ENCODE measurements around the gene RAB11A.

Gene RAB11A

DNA sequence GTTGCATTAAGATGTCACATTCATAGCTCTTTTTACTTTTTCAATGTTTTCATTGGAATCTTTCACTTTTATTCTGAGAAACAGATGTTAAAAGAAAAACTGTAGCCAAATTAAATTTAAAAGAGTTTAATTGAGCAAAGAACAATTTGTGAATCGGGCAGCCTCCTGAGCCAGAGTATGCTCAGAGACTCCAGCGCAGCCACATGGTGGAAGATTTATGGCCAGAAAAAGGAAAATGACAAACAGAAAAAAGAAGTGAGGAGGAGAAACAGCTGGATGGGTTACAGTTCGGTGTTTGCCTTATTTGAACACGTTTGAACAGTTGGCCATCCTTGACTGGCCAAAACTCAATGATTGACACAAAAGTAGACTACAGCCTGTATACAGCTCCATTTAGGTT lies 33.8 kb upstream of the RAB11A start:
- no peak overlapping the region for H3K4me3 ChIP-seq (ENCODE audit: control insufficient read depth, low read depth, low read length)
- no peak for DNase-seq (ENCODE audit: low read depth)
- TF ChIP-seq, protein P1, sequence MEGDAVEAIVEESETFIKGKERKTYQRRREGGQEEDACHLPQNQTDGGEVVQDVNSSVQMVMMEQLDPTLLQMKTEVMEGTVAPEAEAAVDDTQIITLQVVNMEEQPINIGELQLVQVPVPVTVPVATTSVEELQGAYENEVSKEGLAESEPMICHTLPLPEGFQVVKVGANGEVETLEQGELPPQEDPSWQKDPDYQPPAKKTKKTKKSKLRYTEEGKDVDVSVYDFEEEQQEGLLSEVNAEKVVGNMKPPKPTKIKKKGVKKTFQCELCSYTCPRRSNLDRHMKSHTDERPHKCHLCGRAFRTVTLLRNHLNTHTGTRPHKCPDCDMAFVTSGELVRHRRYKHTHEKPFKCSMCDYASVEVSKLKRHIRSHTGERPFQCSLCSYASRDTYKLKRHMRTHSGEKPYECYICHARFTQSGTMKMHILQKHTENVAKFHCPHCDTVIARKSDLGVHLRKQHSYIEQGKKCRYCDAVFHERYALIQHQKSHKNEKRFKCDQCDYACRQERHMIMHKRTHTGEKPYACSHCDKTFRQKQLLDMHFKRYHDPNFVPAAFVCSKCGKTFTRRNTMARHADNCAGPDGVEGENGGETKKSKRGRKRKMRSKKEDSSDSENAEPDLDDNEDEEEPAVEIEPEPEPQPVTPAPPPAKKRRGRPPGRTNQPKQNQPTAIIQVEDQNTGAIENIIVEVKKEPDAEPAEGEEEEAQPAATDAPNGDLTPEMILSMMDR (IDR thresholded peaks at IDR 0.05; ENCODE audit: control insufficient read depth, insufficient read depth, low read depth, low read length, missing control alignments) = no peak

DNA sequence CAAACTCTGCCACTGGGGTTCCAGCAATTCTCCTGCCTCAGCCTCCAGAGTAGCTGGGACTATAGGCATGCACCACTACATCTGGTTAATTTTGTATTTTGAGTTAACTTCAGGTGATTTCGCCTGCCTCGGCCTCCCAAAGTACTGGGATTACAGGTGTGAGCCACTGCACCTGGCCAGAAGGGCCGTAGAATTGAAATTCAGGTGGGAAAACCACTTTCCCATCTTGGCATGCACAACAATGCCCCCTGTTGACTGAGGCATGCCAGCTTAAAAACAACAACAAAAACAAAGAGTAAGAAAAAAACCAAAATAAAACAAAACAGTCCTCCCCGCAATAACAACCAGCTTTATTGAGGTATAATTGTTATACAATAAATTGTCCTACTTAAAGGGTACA lies 32.6 kb upstream of the RAB11A start:
- TF ChIP-seq, protein P1 (IDR thresholded peaks at IDR 0.05; ENCODE audit: control insufficient read depth, insufficient read depth, low read depth, low read length, missing control alignments) = no peak
- no peak for DNase-seq (ENCODE audit: low read depth)
- H3K4me3 ChIP-seq (ENCODE audit: control insufficient read depth, low read depth, low read length) = no peak overlapping the region

DNA sequence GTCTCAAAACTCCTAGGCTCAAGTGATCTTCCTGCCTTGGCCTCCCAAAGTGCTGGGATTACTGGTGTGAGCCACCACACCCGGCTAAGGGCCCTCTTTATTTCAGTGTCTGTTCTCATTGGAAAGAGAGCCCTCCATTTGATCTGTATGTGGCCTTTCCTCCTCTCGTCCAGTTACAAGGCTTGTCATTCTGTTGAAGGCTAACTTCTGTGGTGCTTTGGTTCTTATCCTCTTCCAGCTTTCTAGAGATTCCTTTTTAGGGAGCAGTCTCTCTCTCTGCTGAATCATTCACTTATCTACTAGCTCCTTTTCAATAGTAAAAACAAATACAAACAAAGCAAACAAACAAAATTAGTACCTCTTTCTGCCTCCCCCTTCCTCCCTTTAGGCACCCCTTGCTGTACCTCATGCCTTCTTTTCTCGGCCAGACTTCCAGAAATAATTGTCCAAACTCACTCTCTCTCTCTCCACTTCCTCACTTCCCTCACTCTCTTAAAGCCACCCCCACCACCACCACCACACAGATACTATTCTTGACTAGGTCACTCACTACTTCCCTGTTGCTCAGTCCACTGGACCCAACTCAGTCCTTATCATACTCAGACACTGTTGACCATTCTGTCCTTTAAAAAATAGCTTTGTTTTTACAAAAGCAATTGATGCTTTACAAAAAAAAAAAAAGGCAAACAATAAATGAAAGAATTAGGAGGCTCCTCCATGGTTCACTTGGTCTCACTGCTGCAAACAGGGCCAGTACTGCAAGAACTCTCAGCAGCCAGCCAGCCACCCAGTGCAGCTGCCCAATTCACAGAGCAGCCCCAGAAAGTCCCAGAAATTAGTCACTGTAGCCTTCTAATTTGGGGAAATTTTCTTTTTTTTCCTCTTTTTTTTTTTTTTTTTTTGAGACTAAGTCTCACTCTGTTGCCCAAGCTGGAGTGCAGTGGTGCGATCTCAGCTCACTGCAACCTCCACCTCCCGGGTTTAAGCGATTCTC lies 31.7 kb upstream of the RAB11A start:
- no peak overlapping the region for H3K4me3 ChIP-seq (ENCODE audit: control insufficient read depth, low read depth, low read length)
- DNase-seq (ENCODE audit: low read depth) = no peak
- TF ChIP-seq, protein P1 (IDR thresholded peaks at IDR 0.05; ENCODE audit: control insufficient read depth, insufficient read depth, low read depth, low read length, missing control alignments) = no peak

DNA sequence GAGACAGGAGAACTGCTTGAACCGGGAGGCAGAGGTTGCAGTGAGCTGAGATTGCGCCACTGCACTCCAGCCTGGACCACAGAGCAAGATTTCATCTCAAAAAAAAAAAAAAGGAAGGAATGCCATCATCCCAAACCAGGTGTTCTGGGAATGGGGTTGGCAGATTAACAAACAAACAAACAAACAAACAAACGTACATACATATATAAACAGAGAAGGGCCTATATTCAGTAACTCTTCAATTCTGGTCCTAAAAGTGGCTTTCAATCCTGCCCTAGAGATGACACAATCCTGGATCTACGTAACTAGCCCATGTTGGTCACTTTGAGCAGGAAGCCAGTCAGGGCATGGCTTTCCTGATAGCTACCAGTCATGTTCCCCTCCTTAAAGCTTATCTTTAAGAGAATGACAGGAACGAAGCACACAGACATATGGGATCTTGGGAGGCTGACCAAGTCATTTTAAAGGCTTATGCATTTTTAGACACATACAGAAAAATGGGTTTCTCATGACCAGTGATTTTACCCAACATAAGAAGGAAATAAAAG lies 29.9 kb upstream of the RAB11A start:
- no peak overlapping the region for H3K4me3 ChIP-seq (ENCODE audit: control insufficient read depth, low read depth, low read length)
- TF ChIP-seq, protein P1 (IDR thresholded peaks at IDR 0.05; ENCODE audit: control insufficient read depth, insufficient read depth, low read depth, low read length, missing control alignments) = no peak
- no peak for DNase-seq (ENCODE audit: low read depth)

DNA sequence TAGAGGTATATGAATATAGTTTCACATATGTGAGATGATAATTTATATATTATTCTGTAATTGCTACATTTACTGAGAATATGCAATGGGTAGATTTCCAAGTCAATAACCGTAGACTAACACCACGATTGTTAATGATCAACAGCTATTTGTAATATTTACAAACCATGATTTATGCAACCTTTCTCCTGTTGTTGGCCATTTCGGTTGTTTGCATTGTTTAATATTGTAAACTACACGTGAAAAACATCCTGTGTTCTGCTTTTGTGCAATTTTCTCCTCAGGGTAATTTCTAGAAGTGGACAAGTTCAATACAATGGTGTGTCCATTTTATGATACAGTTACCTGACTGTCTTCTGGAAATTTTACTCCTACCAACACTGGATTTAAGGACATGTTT lies 29.3 kb upstream of the RAB11A start:
- DNase-seq (ENCODE audit: low read depth) = no peak
- no peak overlapping the region for H3K4me3 ChIP-seq (ENCODE audit: control insufficient read depth, low read depth, low read length)
- TF ChIP-seq, protein P1 (IDR thresholded peaks at IDR 0.05; ENCODE audit: control insufficient read depth, insufficient read depth, low read depth, low read length, missing control alignments) = no peak

DNA sequence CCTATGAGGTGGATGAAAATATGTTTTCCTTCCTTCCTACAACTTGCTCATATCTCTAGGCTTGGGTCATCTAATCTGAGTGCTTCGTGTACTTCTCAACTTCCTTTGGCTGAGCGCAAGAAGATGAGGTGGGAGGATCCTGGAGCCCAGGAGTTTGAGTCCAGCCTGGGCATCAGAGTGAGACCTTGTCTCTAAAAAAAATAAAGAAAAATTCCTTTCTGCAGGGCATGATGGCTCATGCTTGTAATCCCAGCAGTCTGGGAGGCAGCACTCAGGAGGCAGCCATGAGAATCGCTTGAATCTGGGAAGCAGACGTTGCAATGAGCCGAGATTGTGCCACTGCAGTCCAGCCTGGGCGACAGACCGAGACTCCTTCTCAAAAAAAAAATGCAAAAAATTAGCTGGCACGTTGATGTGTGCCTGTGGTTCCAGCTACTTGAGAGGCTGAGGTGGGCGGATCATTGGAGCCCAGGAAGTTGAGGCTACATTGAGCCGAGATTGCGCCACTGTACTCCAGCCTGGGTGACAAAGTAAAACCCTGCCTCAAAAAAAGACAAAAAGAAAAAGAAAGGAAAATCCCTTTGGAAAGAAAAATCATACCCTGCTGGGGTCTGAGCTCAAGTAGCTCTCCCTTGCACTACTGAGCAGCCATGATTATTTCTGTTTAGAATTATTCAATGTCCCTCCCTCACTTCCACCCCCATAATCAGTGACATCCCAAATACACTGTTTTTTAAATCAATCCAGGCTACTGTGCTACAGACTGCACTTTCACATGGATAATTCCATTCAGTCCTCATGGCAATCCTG lies 28.0 kb upstream of the RAB11A start:
- TF ChIP-seq, protein P1 (IDR thresholded peaks at IDR 0.05; ENCODE audit: control insufficient read depth, insufficient read depth, low read depth, low read length, missing control alignments) = no peak
- DNase-seq (ENCODE audit: low read depth) = no peak
- H3K4me3 ChIP-seq (ENCODE audit: control insufficient read depth, low read depth, low read length) = peak overlapping the region; percentile 32
